SK-N-SH treated with all-trans-retinoic acid at 6 μM for 48 hours (cell line): Measurements from ENCODE around the gene BAIAP2L1.

Source experiments
- ARNTL ChIP-seq: fragments of 450-650 bp; formaldehyde crosslinking; IDR thresholded peaks from 2 replicates; pipeline ENCODE4 v1.5.0; 2020; ENCODE audit warnings: low read depth, mild to moderate bottlenecking, moderate library complexity, borderline replicate concordance
- ISL1 ChIP-seq: fragments of 250-450 bp; sonication (Bioruptor Pico); IDR thresholded peaks from 2 replicates; pipeline ENCODE4 v2.1.2; 2022; ENCODE audit warnings: mild to moderate bottlenecking, moderate library complexity
- POU6F1 ChIP-seq: fragments of 250-450 bp; sonication (Bioruptor Pico); IDR thresholded peaks from 2 replicates; pipeline ENCODE4 v1.8.0; 2021; ENCODE audit warnings: low read depth, mild to moderate bottlenecking, moderate library complexity, borderline replicate concordance
- PPARA ChIP-seq: fragments of 250-450 bp; sonication (Bioruptor Pico); IDR thresholded peaks from 2 replicates; pipeline ENCODE4 v1.5.0; 2020; ENCODE audit warnings: mild to moderate bottlenecking, borderline replicate concordance
- RARB ChIP-seq: fragments of 250-450 bp; sonication (Bioruptor Pico); IDR thresholded peaks from 2 replicates; pipeline ENCODE4 v1.8.0; 2021; ENCODE audit warnings: mild to moderate bottlenecking, moderate library complexity
- ZFP30 ChIP-seq: fragments of 450-650 bp; formaldehyde crosslinking; IDR thresholded peaks from 2 replicates; pipeline ENCODE4 v1.5.0; 2022; ENCODE audit warnings: mild to moderate bottlenecking, moderate library complexity

- TF ChIP-seq POU6F1 (CRISPR knock-in tag) (no peak), ZFP30 (CRISPR knock-in tag) (no peak), PPARA (CRISPR knock-in tag) (no peak), RARB (CRISPR knock-in tag) (no peak), ISL1 (no peak), ARNTL (CRISPR knock-in tag) (no peak)
Measured at GRCh38 chr7:98366562-98366938, 34.3 kb downstream of the BAIAP2L1 start.
